Keratinocyte (primary cell): Measurements from ENCODE around the gene MFSD6.

Experiments
- EZH2 ChIP-seq: IDR thresholded peaks from one replicate; pipeline ENCODE4 v1.6.1; 2012; ENCODE audit warnings: inconsistent platforms, mild to moderate bottlenecking, low read length, moderate library complexity
- TF ChIP-seq, protein P1 (sequence below), 3 experiments: IDR thresholded peaks in 1 of 3; conservative IDR thresholded peaks in 1 of 3; optimal IDR thresholded peaks in 1 of 3; 2 replicates in 2 of 3; 3 replicates in 1 of 3; pipeline versions ENCODE3 to v1.5.1; 2011; ENCODE audit warnings: low read length in 3 of 3, mild to moderate bottlenecking in 3 of 3, moderate library complexity in 2 of 3, control low read depth in 1 of 3, inconsistent platforms in 1 of 3; ENCODE audit not compliant: insufficient read depth in 2 of 3; ENCODE audit errors: extremely low read depth in 1 of 3

DNA sequence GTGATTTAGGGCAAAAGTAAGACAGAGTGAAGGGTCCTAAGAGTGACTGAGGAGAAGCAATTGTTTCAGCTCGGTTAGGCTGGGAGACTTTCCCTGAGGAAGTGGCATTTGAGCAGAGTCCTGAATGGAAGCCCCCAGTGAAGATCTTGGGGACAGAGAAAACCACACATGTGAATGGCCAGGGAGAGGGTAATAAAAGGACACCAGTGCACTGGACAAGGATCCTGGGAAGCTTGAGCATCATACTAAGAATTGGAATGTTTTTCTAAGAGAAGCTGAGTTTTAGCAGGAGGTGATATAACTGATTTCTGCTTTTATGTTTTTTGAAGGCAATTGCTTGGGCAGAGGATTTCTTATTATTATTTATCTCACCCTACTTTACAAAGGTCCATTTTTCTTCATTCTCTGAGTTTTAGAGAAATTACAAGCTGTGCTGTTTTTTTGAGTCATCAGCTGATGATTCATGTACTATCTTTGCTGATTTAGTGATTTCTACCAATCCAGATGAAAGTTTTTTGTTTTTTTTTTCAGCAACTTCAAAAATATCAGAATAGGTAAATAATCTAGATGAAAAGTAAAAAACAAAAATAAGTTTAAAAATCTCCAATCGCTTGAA lies 43.5 kb downstream of the MFSD6 start:
- TF ChIP-seq, protein P1, sequence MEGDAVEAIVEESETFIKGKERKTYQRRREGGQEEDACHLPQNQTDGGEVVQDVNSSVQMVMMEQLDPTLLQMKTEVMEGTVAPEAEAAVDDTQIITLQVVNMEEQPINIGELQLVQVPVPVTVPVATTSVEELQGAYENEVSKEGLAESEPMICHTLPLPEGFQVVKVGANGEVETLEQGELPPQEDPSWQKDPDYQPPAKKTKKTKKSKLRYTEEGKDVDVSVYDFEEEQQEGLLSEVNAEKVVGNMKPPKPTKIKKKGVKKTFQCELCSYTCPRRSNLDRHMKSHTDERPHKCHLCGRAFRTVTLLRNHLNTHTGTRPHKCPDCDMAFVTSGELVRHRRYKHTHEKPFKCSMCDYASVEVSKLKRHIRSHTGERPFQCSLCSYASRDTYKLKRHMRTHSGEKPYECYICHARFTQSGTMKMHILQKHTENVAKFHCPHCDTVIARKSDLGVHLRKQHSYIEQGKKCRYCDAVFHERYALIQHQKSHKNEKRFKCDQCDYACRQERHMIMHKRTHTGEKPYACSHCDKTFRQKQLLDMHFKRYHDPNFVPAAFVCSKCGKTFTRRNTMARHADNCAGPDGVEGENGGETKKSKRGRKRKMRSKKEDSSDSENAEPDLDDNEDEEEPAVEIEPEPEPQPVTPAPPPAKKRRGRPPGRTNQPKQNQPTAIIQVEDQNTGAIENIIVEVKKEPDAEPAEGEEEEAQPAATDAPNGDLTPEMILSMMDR (optimal IDR thresholded peaks at IDR 0.05 in 1 of 3, IDR thresholded peaks at IDR 0.05 in 1 of 3, conservative IDR thresholded peaks at IDR 0.05 in 1 of 3; ENCODE audit: extremely low read depth in 1 of 3, insufficient read depth in 2 of 3, low read length in 3 of 3) = no peak
- TF ChIP-seq EZH2 = no peak
